Activated T-cell treated with anti-CD3 and anti-CD28 coated beads for 1 hour (primary cell): ENCODE results near the gene CFAP46.
"Not testable (repeated sequence)": the region's sequence is repeated elsewhere in the genome, so short reads cannot be mapped to it uniquely, and the experiment has no call there.

Experiments used
- DNase-seq: peaks from one replicate; pipeline ENCODE4 v3.0.0-alpha.2; 2020; ENCODE audit warnings: low read depth

CFAP46 gene

DNA sequence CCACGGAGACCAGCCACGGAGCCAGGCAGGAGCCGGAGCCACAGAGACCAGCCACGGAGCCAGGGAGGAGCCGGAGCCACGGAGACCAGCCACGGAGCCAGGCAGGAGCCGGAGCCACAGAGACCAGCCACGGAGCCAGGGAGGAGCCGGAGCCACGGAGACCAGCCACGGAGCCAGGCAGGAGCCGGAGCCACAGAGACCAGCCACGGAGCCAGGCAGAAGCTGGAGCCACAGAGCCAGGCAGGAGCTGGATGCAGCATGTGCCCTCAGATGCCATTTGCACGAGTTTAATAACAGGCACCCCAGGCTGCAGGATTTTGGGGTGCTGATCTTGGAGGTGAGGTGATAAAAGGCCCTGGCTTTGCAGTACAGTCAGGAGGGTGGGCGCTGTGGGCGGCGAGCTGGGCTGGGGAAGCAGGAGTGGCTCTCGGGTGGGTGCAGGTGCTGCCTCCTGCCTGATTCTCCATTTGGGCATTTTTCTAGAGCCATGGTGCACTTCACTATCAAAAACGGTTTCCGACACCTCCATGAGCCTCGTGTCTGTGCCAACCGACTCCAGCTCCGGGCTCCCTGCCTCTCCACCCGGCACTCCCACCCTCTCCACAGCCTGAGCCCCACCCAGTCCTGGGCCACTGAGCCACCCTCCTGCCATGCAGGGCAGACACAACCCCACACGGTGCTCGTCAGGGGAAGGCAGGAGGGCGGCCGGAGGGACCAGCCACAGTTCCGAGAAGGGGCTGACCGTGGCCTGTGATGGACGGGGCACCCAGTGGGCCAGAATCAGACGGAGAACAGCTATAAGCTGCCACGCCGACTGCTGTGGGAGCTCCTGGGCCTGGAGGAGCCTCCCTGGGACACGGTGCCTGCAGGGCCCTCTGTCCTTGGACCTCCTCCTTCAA, 115.6 kb downstream of the CFAP46 start:
- DNase-seq, result no peak

- DNase-seq, result not testable (repeated sequence)
Observed at GRCh38 chr10:132825783-132826523, 116.4 kb downstream of the CFAP46 start.

- no peak for DNase-seq
Observed at GRCh38 chr10:132820056-132820455, 122.3 kb downstream of the CFAP46 start.

GRCh38 chr10:132817701-132818211, 124.6 kb downstream of the CFAP46 start:
- no peak for DNase-seq

DNA sequence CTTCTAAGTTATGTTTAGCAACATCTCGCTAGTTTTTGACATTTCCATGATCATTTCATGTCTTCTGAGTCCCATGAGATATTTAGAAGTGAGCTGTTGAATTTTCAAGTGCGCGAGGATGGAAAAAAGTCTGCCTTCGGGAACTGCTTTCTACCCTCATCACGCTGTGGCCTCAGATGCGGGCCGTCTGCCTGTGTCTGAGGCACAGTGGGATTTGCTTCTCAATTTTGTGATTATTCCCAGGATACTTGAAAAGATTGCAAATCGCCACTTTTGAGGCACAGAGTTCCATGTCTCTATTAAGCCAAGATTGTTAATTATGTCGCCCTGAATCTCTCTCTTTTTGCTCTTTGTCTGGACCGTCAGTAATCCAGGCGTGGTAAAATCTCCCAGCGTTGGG, 125.7 kb downstream of the CFAP46 start:
- no peak for DNase-seq

DNA sequence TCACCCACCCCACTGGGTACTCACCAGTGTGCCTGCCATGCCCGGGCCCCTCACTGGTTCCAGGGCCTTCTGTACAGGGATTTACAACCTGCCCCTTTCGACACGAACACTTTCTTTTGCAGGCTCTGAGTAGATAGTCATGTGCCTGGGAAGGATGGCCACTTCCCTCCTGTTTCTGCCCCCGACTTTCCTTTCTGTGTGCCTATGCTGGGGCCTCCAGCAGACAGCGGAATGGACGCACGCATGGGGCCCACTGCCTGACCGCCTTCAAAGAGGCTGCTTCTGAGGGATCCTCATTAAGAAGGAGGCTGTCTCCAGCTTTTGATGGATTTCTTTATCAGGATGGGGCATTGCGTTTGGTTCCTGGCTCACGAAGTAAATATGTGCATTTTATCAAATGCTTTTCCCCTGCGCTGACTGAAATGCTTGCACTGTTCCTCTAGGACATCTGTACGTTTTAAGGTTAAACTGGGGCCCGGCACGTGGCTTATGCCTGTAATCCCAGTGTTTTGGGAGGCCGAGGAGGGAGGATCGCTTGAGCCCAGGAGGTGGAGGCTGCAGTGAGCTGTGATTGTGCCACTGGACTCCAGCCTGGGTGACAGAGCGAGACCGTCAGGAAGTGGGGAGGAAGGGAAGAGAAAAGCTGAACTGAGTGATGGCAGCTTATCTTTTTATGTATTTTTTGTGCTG, 127.1 kb downstream of the CFAP46 start:
- DNase-seq, result no peak

DNA sequence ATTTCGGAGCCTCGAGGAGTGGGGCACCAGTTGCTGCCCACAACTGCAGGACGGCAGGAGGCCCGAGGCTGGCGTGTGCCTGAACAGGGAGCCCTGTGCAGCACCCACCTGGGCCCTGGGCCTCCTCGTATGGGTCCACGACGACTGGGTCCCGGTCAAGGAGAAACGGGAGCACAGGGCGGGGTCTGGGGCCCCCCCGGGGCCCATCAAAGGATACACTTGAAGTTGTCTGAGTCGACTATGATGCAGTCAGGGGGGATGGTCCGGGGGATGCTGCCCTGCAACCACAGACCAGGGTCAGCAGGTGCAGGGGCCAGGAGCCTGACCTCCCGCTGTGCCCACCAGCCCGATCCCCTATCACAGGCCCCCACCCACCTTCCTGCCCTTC, 127.9 kb downstream of the CFAP46 start:
- DNase-seq, result no peak

DNA sequence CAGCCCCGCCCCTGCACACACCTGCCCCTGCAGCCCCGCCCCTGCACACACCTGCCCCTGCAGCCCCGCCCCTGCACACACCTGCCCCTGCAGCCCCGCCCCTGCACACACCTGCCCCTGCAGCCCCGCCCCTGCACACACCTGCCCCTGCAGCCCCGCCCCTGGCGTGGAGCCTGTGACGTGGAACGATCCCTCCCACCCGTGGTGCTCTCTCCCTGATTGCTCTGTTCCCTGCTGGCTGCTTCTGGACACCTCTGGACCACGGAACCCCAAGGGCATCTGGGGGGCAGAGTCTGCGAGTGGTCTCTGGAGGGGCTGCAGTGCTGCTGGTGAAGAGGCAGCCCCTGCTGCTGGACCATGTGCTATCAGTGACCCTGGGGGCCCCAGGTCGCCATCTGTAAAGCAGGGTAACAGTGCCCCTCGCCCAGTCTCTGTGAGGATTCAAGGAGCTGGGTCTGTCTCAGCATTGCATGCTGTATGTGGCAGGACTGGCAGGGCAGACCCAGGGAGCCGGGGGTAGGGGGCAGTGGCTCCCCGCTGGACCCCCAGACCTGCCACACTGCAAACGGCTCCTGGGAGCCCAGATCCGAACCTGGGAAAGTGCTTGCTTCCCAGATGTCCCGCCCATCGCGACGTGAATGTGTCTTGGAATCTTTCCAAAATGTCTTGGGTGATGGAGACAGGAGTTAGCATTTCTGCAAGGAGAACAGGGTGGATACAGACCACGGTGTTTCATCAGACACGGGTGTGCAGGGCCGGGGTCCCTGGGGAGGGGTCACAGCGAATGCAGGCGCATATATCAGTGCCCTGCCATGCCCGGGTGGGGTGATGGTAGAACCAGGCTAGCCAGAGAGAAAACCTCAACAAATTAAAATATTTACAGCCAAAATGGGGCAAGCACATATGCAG, 128.6 kb downstream of the CFAP46 start:
- no peak for DNase-seq

DNA sequence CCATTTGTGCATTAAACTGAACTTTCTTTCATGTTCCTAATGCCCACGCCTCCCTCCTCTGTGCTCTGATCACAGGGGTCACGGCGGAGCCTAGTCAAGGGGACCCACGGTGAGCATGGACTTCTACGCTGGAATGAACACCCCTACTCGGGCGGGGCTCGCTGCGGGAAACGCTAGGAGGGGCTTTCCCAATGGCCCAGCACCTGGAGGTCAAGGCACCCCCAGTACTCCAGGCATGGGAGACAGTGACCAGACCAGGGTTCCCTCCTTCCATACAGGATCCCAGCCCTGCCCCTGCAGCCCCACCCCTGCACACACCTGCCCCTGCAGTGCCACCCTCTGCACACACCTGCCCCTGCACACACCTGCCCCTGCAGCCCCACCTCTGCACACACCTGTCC, 129.4 kb downstream of the CFAP46 start:
- DNase-seq, result no peak

GRCh38 chr10:132812520-132812919, 129.8 kb downstream of the CFAP46 start:
- no peak for DNase-seq

DNA sequence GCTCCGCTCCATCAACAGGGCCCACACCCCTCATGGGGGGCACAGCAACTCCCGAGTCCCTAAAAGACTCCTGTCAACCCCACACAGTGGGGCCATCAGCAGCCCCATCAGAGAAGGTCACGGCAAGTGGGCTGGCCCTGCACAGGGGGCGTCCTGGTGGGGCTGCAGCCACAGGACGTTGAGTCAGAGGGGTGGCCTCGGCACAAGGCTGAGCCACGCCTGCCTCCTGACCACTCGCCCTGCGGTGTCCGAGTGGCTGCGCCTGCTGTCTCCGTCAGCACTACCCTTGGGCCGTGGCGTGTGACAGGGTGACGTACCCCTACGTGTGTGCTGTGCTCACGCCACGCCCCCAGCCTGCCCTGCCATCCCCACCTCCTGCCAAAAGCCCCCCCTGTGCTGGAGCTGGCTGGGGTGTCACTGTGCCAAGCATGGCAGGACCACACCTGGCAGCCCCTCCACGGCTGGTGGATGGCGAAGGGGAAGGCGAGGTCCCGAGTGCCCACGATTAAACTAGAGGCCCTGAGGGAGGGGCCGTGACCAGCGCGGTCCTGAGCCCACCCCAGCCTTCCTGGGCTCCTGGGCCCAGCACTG, 130.4 kb downstream of the CFAP46 start:
- no peak for DNase-seq

DNA sequence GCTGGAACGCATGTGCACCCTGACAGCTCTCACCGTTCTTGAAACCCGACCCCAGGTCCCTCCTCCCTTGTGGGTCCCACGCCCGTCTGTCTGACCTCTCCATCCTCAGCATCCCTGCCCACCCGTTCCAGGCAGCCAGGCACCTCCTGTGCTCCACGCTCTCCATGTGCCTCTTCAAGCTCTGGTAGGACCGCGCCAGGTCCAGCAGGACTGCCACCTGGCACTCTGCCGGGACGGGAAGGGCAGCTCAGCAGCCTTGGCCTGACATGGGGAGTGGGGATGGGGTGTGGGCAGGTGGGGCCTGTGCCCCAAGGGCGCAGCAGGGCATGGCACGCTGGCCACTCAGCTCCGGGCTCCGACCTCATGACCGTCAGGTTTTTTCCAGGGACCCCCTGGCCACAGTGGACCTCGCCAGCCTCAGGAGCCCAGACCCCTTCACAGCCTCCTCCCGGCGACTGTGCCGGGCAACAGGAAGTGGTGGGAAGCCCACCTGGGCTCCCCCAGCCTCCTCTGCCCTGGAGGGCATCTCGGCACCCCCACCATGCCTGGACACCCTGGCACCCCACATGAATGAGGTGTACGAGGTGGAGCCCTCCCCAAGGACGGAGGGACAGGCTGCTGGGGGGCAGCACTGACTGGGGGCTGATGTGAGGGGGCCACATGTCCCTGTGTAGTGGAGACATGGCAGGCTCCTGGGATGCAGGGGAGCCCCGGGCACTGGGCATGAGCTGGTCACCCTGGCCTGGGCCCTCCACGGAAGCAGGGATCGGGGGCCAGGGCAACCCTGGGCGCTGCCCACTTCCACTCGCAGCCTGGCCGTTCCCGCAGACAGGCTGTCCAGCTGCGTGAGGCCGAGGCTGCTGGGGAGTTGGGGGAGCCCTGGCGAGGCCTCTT, 131.3 kb downstream of the CFAP46 start:
- DNase-seq, result no peak

- no peak for DNase-seq
Observed at GRCh38 chr10:132810141-132810806, 132.1 kb downstream of the CFAP46 start.

DNA sequence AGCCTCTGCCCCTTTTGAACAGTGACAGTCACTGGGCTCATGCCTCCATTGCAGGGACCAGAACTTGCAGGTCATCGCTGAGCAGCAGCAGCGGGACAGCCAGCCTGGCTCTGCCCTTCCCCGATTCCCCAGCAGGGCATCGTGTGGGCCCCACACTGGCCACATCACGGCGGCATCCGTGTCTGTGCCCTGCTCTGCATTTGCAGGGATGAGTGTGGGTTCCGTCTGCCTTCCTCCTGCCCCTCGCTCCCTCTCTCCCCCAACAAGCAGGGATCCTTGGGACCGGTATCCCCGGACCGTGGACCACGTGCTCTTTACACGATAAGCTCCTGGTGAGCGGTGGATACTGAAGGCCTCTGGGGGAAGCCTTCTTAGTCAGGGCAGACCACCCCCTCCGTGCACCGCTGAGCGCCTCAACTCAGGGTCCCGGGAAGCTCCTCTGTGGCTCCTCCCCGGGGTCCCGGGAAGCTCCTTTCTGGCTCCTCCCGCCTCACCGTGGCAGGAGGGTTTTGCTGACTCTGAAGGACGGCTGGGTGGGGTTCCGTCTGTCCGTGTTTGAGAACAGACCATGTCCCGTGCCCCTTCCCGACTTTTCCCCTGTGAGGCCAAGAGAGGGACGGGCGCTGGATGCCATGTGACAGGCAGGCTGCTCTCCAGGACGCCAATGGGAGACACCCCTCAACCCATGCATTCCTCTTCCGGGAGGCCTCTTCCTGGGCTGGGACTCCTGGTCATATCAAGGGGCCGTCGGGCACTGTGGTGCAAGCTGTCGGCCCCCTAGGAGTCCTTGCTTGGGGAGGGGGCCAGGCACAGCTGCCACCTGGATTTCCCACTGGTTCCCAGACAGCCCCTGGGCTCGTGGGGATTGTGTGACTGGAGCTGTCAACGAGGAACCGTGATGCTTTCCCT, 132.9 kb downstream of the CFAP46 start:
- no peak for DNase-seq

- DNase-seq, result no peak
Observed at GRCh38 chr10:132808383-132809231, 133.8 kb downstream of the CFAP46 start.

GRCh38 chr10:132807621-132808049, 134.7 kb downstream of the CFAP46 start:
- DNase-seq, result no peak

DNA sequence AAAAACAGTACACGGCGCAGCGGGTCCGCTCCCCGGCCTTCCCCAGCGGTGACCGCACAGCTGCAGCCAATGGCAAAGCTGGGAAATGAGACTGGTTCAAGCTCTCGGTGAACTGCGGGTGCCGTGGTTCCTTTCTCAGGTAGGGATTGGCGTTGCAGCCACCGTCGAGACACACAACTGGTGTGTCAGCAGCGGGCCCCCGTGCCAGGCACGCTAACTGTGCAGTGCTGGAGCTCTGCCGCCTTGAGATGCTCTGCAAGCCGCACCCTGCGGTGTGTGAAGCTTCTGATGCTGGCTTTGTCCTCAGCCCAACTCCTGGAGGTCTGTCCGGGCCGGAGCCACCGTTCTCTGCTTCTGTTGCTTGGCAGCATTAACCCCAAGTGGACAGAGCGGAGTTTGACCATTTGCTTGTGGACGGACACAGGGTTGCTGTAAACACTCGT, 135.8 kb downstream of the CFAP46 start:
- DNase-seq, result no peak
